Measurements from ENCODE around the gene KRT3. TPM values are rescaled to one million over a fixed set of nuclear protein-coding genes. Genes with fewer than 3 reads are reported as not detected.

The KRT3 gene
- total RNA-seq, 1 experiment from 2014 or later, result not detected

DNA sequence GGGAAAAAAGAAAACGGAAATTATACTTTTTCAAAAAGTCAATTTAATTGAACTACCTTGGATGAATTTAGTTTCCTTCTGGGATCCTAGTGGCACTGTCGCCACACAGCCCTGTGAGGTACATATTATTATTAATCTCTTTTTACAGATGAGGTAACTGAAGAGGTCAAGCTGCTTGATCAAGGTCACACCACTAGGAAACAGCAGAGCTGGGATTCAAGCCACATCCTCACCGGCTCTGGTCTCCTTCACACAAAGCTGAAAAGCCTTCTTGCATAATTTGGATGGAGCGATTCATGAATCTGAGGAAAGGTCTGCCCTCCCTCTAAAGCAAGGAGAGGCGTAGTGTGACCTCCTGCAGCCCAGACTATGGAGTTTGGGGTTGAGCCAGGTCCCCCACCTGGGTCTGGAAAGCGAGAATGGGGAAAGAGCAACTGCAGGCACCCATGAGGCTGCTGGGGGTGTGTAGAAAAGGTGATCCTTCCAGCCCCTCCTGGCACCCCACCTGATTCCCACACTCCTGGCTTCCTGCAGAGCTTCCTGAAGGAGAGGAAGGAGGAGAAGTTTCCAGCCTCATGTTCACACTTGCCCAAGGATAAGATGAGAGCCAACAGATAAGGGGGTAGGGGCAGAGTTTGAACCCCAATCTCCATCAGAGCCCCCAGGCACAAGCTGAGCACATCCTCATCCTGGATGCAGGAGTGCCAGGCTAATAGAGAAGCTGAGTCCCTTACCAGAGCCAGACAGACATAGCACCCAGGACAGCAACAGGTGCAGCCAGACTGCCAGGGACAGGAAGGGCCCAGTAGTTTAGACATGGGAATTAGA is 42.1 kb upstream of the KRT3 start:
- no peak overlapping the region for H3K27ac ChIP-seq (ENCODE audit: low read length)
- intact Hi-C loops (cut with micrococcal nuclease; ENCODE audit: unreplicated experiment), result no loop called here
- H3K36me3 ChIP-seq (ENCODE audit: control insufficient read depth, insufficient read depth, low read length), result no peaks in the 10 kb centered on the region
- CTCF ChIA-PET, result no interaction called here
- in situ Hi-C loops (cut with HindIII; ENCODE audit: low pct_unique_long_range_greater_than_20kb, low sequenced_read_pairs), result no loop called here
- BruUV-seq (replicated peaks), result no TSS peak
- no peak for ATAC-seq
- H3K4me3 ChIP-seq (ENCODE audit: low read depth in 2 of 2, low read length in 2 of 2), result no peak overlapping the region
- H3K9me3 ChIP-seq (ENCODE audit: control insufficient read depth, insufficient read depth, low read depth, low read length), result no peaks in the 10 kb centered on the region
- TF ChIP-seq SIN3A (IDR thresholded peaks at IDR 0.05; ENCODE audit: borderline replicate concordance, insufficient read depth, low read depth, low read length) (no peak), POLR2AphosphoS5 (IDR thresholded peaks at IDR 0.05; ENCODE audit: low read depth, low read length) (no peak), TCF7L2 (IDR thresholded peaks at IDR 0.05; ENCODE audit: low read depth, low read length) (no peak), CTCF (IDR thresholded peaks at IDR 0.05) (no peak)
- TF ChIP-seq, protein P1, sequence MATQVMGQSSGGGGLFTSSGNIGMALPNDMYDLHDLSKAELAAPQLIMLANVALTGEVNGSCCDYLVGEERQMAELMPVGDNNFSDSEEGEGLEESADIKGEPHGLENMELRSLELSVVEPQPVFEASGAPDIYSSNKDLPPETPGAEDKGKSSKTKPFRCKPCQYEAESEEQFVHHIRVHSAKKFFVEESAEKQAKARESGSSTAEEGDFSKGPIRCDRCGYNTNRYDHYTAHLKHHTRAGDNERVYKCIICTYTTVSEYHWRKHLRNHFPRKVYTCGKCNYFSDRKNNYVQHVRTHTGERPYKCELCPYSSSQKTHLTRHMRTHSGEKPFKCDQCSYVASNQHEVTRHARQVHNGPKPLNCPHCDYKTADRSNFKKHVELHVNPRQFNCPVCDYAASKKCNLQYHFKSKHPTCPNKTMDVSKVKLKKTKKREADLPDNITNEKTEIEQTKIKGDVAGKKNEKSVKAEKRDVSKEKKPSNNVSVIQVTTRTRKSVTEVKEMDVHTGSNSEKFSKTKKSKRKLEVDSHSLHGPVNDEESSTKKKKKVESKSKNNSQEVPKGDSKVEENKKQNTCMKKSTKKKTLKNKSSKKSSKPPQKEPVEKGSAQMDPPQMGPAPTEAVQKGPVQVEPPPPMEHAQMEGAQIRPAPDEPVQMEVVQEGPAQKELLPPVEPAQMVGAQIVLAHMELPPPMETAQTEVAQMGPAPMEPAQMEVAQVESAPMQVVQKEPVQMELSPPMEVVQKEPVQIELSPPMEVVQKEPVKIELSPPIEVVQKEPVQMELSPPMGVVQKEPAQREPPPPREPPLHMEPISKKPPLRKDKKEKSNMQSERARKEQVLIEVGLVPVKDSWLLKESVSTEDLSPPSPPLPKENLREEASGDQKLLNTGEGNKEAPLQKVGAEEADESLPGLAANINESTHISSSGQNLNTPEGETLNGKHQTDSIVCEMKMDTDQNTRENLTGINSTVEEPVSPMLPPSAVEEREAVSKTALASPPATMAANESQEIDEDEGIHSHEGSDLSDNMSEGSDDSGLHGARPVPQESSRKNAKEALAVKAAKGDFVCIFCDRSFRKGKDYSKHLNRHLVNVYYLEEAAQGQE (IDR thresholded peaks at IDR 0.05; ENCODE audit: insufficient read depth in 1 of 2, low read depth in 2 of 2, low read length in 1 of 2), result no peak
- no peaks in the 10 kb centered on the region for H3K27me3 ChIP-seq (ENCODE audit: control insufficient read depth, insufficient read depth, low read length)
- H3K4me1 ChIP-seq (ENCODE audit: control insufficient read depth, insufficient read depth, low read length), result peaks cover 3% of the 10 kb centered on the region; the same call in 1 of the 2 replicates
- no peak for DNase-seq (ENCODE audit: low read depth, low spot score)
- POLR2A ChIA-PET, result no interaction called here

GRCh38 chr12:52837413-52837741 is 41.5 kb upstream of the KRT3 start:
- Histone ChIP-seq H3K36me3 (ENCODE audit: control insufficient read depth, insufficient read depth, low read length) (no peaks in the 10 kb centered on the region), H3K4me1 (ENCODE audit: control insufficient read depth, insufficient read depth, low read length) (peaks cover 3% of the 10 kb centered on the region; the same call in 1 of the 2 replicates), H3K9me3 (ENCODE audit: control insufficient read depth, insufficient read depth, low read depth, low read length) (no peaks in the 10 kb centered on the region), H3K27ac (ENCODE audit: low read length) (no peak overlapping the region), H3K4me3 (ENCODE audit: low read depth in 2 of 2, low read length in 2 of 2) (no peak overlapping the region), H3K27me3 (ENCODE audit: control insufficient read depth, insufficient read depth, low read length) (no peaks in the 10 kb centered on the region)
- DNase-seq (ENCODE audit: low read depth, low spot score) (peak; percentile 2), ATAC-seq (0 out of 2 replicates have a peak, but pooled peaks have one; percentile 57)
- in situ Hi-C loops (cut with HindIII; ENCODE audit: low pct_unique_long_range_greater_than_20kb, low sequenced_read_pairs), result no loop called here
- POLR2A ChIA-PET, result no interaction called here
- BruUV-seq (replicated peaks), result no TSS peak
- CTCF ChIA-PET, result no interaction called here
- intact Hi-C loops (cut with micrococcal nuclease; ENCODE audit: unreplicated experiment), result no loop called here
- TF ChIP-seq POLR2AphosphoS5 (IDR thresholded peaks at IDR 0.05; ENCODE audit: low read depth, low read length) (no peak), SIN3A (IDR thresholded peaks at IDR 0.05; ENCODE audit: borderline replicate concordance, insufficient read depth, low read depth, low read length) (no peak), CTCF (IDR thresholded peaks at IDR 0.05) (no peak), TCF7L2 (IDR thresholded peaks at IDR 0.05; ENCODE audit: low read depth, low read length) (no peak)
- TF ChIP-seq, protein P1 (IDR thresholded peaks at IDR 0.05; ENCODE audit: insufficient read depth in 1 of 2, low read depth in 2 of 2, low read length in 1 of 2), result no peak

All from Panc1 (cell line).